GM12892 (cell line): ENCODE measurements around the gene TCP11.

ENCODE experiments used
- POLR2A ChIP-seq: IDR thresholded peaks from 2 replicates; pipeline ENCODE4 v1.6.1; 2011; ENCODE audit warnings: low read depth, low read length, control low read depth
- POLR2AphosphoS5 ChIP-seq: IDR thresholded peaks from 2 replicates; pipeline ENCODE4 v1.6.1; 2011; ENCODE audit warnings: low read depth, low read length, control low read depth

- TF ChIP-seq POLR2A, result no peak
- no peak for TF ChIP-seq POLR2AphosphoS5
Observed at GRCh38 chr6:35090734-35091133, 50.4 kb downstream of the TCP11 start.
